ENCODE measurements around the gene CUL2. TPM values are rescaled to one million over a fixed set of nuclear protein-coding genes. Genes with fewer than 3 reads are reported as not detected.
A peak's percentile ranks its signal among the peaks of the same experiment; 100 is the strongest.

Gene CUL2
- total RNA-seq, 1 experiment from 2014 or later = 36.1 TPM

DNA sequence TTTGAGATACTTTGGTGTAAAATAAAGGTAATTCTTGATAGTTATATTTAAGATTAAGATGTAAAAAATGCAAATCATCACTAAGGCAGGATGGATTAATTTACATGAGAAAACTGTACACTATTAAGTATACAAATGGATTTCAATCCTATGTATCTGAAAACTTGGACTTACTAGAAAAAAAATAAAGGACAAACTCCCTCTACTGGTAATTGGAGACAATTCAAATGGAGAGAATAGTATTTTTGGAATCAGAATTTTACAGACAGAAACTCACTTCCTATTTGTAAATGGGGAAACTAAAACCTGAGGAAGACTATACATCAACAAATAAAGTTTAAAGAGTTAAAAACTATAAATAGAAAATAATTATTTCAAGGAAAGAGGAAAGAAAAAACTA, 62.6 kb downstream of the CUL2 start:
- RAD21 ChIA-PET (ENCODE audit: low non-redundant PET in 1 of 2, low total read pairs in 2 of 2, uncharacterized antibody in 2 of 2, unreplicated experiment in 2 of 2) = no interaction called here
- POLR2A ChIA-PET = no interaction called here

More for the DNA sequence above, 62.6 kb downstream of the CUL2 start:
- Histone ChIP-seq H3K4me2 (ENCODE audit: low read length) (no peak overlapping the region), H3K9me3 (ENCODE audit: control insufficient read depth in 1 of 2, insufficient read depth in 1 of 2, low read depth in 1 of 2, low read length in 2 of 2) (no peaks in the 10 kb centered on the region), H3K27ac (ENCODE audit: low read depth, low read length) (no peak overlapping the region), H2AFZ (ENCODE audit: low read depth, low read length, poor library complexity, severe bottlenecking) (no peak overlapping the region), H3K9me2 (ENCODE audit: insufficient read depth) (no peaks in the 10 kb centered on the region), H3K79me2 (ENCODE audit: insufficient read depth, low read length) (no peaks in the 10 kb centered on the region), H3K27me3 (ENCODE audit: insufficient read depth, low read length) (no peaks in the 10 kb centered on the region), H3K4me1 (ENCODE audit: control insufficient read depth in 1 of 2, insufficient read depth in 2 of 2, low read length in 2 of 2) (no peaks in the 10 kb centered on the region), H3K9ac (ENCODE audit: low read length) (no peak overlapping the region), H3K36me3 (ENCODE audit: control insufficient read depth in 1 of 2, insufficient read depth in 2 of 2, low read length in 2 of 2) (peaks cover 3 to 11% of the 10 kb centered on the region in 2 experiments; a peak in 2 of 4 replicates), H3K4me3 (replicated peaks in 1 of 2; ENCODE audit: low read depth in 1 of 2, low read length in 2 of 2) (no peak overlapping the region), H4K20me1 (ENCODE audit: insufficient read depth) (no peaks in the 10 kb centered on the region)
- no peak for DNase-seq (ENCODE audit: low read depth, low spot score)
- TF ChIP-seq, protein P1, sequence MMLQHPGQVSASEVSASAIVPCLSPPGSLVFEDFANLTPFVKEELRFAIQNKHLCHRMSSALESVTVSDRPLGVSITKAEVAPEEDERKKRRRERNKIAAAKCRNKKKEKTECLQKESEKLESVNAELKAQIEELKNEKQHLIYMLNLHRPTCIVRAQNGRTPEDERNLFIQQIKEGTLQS (IDR thresholded peaks at IDR 0.05) = no peak
- TF ChIP-seq, protein P2, sequence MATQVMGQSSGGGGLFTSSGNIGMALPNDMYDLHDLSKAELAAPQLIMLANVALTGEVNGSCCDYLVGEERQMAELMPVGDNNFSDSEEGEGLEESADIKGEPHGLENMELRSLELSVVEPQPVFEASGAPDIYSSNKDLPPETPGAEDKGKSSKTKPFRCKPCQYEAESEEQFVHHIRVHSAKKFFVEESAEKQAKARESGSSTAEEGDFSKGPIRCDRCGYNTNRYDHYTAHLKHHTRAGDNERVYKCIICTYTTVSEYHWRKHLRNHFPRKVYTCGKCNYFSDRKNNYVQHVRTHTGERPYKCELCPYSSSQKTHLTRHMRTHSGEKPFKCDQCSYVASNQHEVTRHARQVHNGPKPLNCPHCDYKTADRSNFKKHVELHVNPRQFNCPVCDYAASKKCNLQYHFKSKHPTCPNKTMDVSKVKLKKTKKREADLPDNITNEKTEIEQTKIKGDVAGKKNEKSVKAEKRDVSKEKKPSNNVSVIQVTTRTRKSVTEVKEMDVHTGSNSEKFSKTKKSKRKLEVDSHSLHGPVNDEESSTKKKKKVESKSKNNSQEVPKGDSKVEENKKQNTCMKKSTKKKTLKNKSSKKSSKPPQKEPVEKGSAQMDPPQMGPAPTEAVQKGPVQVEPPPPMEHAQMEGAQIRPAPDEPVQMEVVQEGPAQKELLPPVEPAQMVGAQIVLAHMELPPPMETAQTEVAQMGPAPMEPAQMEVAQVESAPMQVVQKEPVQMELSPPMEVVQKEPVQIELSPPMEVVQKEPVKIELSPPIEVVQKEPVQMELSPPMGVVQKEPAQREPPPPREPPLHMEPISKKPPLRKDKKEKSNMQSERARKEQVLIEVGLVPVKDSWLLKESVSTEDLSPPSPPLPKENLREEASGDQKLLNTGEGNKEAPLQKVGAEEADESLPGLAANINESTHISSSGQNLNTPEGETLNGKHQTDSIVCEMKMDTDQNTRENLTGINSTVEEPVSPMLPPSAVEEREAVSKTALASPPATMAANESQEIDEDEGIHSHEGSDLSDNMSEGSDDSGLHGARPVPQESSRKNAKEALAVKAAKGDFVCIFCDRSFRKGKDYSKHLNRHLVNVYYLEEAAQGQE (IDR thresholded peaks at IDR 0.05; ENCODE audit: low read depth) = no peak
- TF ChIP-seq, protein P3, sequence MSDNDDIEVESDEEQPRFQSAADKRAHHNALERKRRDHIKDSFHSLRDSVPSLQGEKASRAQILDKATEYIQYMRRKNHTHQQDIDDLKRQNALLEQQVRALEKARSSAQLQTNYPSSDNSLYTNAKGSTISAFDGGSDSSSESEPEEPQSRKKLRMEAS (IDR thresholded peaks at IDR 0.05) = no peak
- peak; percentile 29; the same call in 1 of the 2 replicates for TF ChIP-seq RAD21 (IDR thresholded peaks at IDR 0.05; ENCODE audit: low read depth)
- TF ChIP-seq, protein P4, sequence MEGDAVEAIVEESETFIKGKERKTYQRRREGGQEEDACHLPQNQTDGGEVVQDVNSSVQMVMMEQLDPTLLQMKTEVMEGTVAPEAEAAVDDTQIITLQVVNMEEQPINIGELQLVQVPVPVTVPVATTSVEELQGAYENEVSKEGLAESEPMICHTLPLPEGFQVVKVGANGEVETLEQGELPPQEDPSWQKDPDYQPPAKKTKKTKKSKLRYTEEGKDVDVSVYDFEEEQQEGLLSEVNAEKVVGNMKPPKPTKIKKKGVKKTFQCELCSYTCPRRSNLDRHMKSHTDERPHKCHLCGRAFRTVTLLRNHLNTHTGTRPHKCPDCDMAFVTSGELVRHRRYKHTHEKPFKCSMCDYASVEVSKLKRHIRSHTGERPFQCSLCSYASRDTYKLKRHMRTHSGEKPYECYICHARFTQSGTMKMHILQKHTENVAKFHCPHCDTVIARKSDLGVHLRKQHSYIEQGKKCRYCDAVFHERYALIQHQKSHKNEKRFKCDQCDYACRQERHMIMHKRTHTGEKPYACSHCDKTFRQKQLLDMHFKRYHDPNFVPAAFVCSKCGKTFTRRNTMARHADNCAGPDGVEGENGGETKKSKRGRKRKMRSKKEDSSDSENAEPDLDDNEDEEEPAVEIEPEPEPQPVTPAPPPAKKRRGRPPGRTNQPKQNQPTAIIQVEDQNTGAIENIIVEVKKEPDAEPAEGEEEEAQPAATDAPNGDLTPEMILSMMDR (IDR thresholded peaks at IDR 0.05 in 2 of 3, conservative IDR thresholded peaks at IDR 0.05 in 1 of 3; ENCODE audit: borderline replicate concordance in 1 of 3, insufficient read depth in 1 of 3, low read depth in 2 of 3, low read length in 2 of 3) = peak; percentile 24 to 54 (median 25); a peak in 4 of 6 replicates
- CTCF ChIA-PET = interaction anchor here (1.0 to 1.4 kb wide), 4 partner anchors 12 to 33 kb away, joined by 3 to 7 read pairs (median 4); no protein-coding TSS in a partner anchor
- no peak for ATAC-seq
- intact Hi-C loops (cut with micrococcal nuclease) = loop anchor here (1.0 kb wide), 1 partner anchor 361 kb away; no protein-coding TSS in a partner anchor
- BruUV-seq (replicated peaks) = no TSS peak

All from HCT116 (cell line).